ENCODE data around the gene IGF1. TPM values are rescaled to one million over a fixed set of nuclear protein-coding genes. Genes with fewer than 3 reads are reported as not detected.

IGF1 gene
- total RNA-seq, 4 donors from 2014 or later, result 15.4 to 79.4 (median 45.3) TPM

DNA sequence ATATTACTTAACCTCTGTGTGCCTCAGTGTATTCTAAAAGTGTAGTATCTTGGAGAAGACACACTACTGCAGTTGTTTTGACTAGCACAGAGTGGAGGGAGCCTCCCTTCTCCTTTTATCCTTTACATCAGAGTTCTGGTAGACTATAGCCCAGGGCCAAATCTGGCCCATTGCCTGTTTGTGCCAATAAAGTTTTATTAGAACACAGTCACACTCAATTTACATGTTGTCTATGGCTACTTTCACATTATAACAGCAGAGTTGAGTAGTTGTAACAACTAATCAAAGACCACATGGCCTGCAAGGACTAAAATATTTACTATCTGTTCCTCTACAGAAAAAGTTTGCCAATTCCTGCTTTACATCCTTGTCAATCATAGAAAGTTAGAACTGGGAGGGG, 27.7 kb upstream of the IGF1 start:
- H3K9me3 ChIP-seq, result peaks cover 0 to 11% (median 8%) of the 10 kb centered on the region in 4 donors
- H3K27me3 ChIP-seq, result no peaks in the 10 kb centered on the region
- intact Hi-C loops (cut with DNase I), result no loop called here
- H3K4me3 ChIP-seq, result no peak overlapping the region
- H3K4me1 ChIP-seq, result no peaks in the 10 kb centered on the region
- H3K36me3 ChIP-seq, result no peaks in the 10 kb centered on the region
- no peak overlapping the region for H3K27ac ChIP-seq (replicated peaks in 1 of 4)
- TF ChIP-seq EP300 (IDR thresholded peaks at IDR 0.05) (no peak), POLR2A (IDR thresholded peaks at IDR 0.05; ENCODE audit: low read depth) (no peak), POLR2AphosphoS5 (IDR thresholded peaks at IDR 0.05) (no peak)
- TF ChIP-seq, protein P1, sequence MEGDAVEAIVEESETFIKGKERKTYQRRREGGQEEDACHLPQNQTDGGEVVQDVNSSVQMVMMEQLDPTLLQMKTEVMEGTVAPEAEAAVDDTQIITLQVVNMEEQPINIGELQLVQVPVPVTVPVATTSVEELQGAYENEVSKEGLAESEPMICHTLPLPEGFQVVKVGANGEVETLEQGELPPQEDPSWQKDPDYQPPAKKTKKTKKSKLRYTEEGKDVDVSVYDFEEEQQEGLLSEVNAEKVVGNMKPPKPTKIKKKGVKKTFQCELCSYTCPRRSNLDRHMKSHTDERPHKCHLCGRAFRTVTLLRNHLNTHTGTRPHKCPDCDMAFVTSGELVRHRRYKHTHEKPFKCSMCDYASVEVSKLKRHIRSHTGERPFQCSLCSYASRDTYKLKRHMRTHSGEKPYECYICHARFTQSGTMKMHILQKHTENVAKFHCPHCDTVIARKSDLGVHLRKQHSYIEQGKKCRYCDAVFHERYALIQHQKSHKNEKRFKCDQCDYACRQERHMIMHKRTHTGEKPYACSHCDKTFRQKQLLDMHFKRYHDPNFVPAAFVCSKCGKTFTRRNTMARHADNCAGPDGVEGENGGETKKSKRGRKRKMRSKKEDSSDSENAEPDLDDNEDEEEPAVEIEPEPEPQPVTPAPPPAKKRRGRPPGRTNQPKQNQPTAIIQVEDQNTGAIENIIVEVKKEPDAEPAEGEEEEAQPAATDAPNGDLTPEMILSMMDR (IDR thresholded peaks at IDR 0.05), result no peak
- DNase-seq (ENCODE audit: extremely low spot score), result no peak

DNA sequence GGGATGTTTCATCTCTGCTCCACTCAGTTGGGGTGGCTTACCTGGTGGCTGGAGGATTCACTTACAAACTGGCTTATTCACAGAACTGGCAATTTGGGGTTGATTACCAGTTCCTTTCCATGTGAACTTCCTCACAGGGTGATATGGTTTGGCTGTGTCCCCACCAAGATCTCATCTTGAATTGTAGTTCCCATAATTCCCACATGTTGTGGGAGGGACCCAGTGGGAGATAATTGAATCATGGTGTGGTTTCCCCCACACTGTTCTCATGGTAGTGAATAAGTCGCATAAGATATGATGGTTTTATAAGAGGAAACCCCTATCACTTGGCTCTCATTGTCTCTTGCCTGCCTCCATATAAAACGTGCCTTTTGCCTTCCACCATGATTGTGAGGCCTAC, 26.9 kb upstream of the IGF1 start:
- H3K36me3 ChIP-seq, result no peaks in the 10 kb centered on the region
- H3K9me3 ChIP-seq, result peaks cover 0 to 11% (median 8%) of the 10 kb centered on the region in 4 donors
- H3K27ac ChIP-seq (replicated peaks in 1 of 4), result no peak overlapping the region
- no peak for DNase-seq (ENCODE audit: extremely low spot score)
- 0% methylated on average over 2 of the region's 2 CpGs for WGBS
- intact Hi-C loops (cut with DNase I), result no loop called here
- no peak for TF ChIP-seq POLR2A (IDR thresholded peaks at IDR 0.05; ENCODE audit: low read depth)
- H3K4me1 ChIP-seq, result no peaks in the 10 kb centered on the region
- no peak overlapping the region for H3K4me3 ChIP-seq
- H3K27me3 ChIP-seq, result no peaks in the 10 kb centered on the region

DNA sequence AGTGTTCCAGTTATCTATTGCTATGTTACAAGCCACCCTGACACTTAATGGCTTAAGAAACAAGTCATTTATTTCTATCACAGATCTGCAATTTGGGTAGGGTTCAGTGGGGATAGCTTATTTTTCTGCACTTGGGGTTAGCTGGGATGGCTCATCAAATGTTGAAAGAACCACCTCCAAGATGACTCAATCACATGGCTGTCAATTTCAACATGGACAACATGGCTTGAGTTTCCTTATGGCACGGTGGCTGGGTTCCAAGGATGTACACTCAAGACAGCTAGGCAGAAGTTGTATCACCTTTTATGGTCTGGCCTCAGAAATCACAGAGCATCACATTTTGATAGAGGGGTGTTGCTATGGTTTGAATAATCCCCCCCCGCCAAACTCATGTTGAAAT, 24.5 kb upstream of the IGF1 start:
- intact Hi-C loops (cut with DNase I), result no loop called here
- no peaks in the 10 kb centered on the region for H3K27me3 ChIP-seq
- no peak for DNase-seq (ENCODE audit: extremely low spot score)
- H3K9me3 ChIP-seq, result peaks cover 0 to 11% (median 8%) of the 10 kb centered on the region in 4 donors
- no peak for TF ChIP-seq POLR2AphosphoS5 (IDR thresholded peaks at IDR 0.05)
- TF ChIP-seq, protein P1 (IDR thresholded peaks at IDR 0.05), result no peak
- TF ChIP-seq POLR2A (IDR thresholded peaks at IDR 0.05; ENCODE audit: low read depth), result no peak
- no peaks in the 10 kb centered on the region for H3K4me1 ChIP-seq
- 71% methylated on average over 1 of the region's 2 CpGs for WGBS
- no peaks in the 10 kb centered on the region for H3K36me3 ChIP-seq
- H3K27ac ChIP-seq (replicated peaks in 1 of 4), result no peak overlapping the region
- H3K4me3 ChIP-seq, result no peak overlapping the region

DNA sequence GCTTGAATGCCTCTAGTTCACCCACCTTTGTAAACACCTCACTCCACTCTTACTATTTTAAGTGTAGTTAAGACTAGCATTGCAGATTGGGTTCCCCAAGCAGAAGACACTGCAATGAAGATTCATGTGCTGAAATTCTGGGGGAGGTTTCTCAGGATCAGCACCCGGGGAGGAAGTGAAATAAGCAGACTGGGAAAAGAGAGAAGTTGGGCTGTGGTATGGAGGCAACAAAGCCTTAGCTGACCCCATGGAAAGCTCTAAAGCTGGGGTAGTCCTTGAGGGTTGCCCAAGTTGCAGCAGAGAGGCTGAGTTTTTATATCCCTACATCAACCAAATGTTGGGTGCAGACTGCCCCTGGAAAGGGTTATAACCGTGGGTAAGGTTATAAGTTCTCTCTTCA, 23.9 kb upstream of the IGF1 start:
- no peak overlapping the region for H3K4me3 ChIP-seq
- TF ChIP-seq EP300 (IDR thresholded peaks at IDR 0.05) (no peak), POLR2A (IDR thresholded peaks at IDR 0.05; ENCODE audit: low read depth) (no peak), POLR2AphosphoS5 (IDR thresholded peaks at IDR 0.05) (no peak)
- TF ChIP-seq, protein P1 (IDR thresholded peaks at IDR 0.05), result no peak
- intact Hi-C loops (cut with DNase I), result no loop called here
- no peaks in the 10 kb centered on the region for H3K36me3 ChIP-seq
- H3K27me3 ChIP-seq, result no peaks in the 10 kb centered on the region
- H3K27ac ChIP-seq (replicated peaks in 1 of 4), result no peak overlapping the region
- 53% methylated on average over 2 of the region's 2 CpGs for WGBS
- no peaks in the 10 kb centered on the region for H3K4me1 ChIP-seq
- DNase-seq (ENCODE audit: extremely low spot score), result no peak
- H3K9me3 ChIP-seq, result peaks cover 0 to 11% (median 8%) of the 10 kb centered on the region in 4 donors

DNA sequence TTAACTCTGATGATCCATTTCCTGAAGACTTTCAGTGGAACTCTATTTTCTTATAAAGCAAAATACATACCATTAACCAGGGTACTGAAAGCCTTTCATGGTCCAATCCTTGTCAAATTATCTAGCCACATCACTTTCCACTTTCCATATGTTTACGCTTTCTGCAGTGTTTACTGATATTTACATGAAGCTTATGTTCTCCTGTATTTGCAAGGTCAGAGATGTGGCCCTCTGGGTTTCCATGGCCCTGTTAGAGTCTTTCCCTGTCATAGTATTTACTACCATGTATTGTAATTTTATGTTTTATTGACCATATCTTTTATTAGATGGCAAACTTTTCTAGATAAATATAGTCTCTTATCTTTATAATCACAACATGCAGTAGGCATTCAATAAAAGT, 23.5 kb upstream of the IGF1 start:
- 0% methylated on average over 1 of the region's 1 CpG for WGBS
- intact Hi-C loops (cut with DNase I), result no loop called here
- Histone ChIP-seq H3K9me3 (peaks cover 0 to 11% (median 8%) of the 10 kb centered on the region in 4 donors), H3K4me1 (no peaks in the 10 kb centered on the region), H3K27ac (replicated peaks in 1 of 4) (no peak overlapping the region), H3K27me3 (no peaks in the 10 kb centered on the region), H3K4me3 (no peak overlapping the region), H3K36me3 (no peaks in the 10 kb centered on the region)
- TF ChIP-seq POLR2AphosphoS5 (IDR thresholded peaks at IDR 0.05) (no peak), POLR2A (IDR thresholded peaks at IDR 0.05; ENCODE audit: low read depth) (no peak), EP300 (IDR thresholded peaks at IDR 0.05) (no peak)
- TF ChIP-seq, protein P1 (IDR thresholded peaks at IDR 0.05), result no peak
- DNase-seq (ENCODE audit: extremely low spot score), result no peak
